ENCODE measurements around the gene DYNC1LI1. TPM values are rescaled to one million over a fixed set of nuclear protein-coding genes. Genes with fewer than 3 reads are reported as not detected.

DYNC1LI1 gene
- total RNA-seq, 1 experiment from 2014 or later, result 56.2 TPM

- Histone ChIP-seq H3K14ac (ENCODE audit: insufficient read depth, low read length) (no peak overlapping the region), H2AK5ac (ENCODE audit: insufficient read length, low read length) (no peak overlapping the region), H3K18ac (ENCODE audit: insufficient read length, low read depth, low read length) (no peak overlapping the region), H3K4me2 (ENCODE audit: insufficient read depth, insufficient read length, low read length) (no peak overlapping the region), H3K79me1 (ENCODE audit: insufficient read depth, low read depth, low read length, poor library complexity, severe bottlenecking) (no peaks in the 10 kb centered on the region), H3K79me2 (ENCODE audit: insufficient read depth, low read length) (no peaks in the 10 kb centered on the region), H3K27me3 (ENCODE audit: insufficient read depth, low read length) (no peaks in the 10 kb centered on the region), H3K4ac (ENCODE audit: low read depth, low read length) (no peak overlapping the region), H3K27ac (ENCODE audit: insufficient read length, low read depth, low read length) (no peak overlapping the region), H3K9me3 (ENCODE audit: control insufficient read depth, low read depth, low read length) (no peaks in the 10 kb centered on the region), H2BK20ac (ENCODE audit: low read depth, low read length, poor library complexity, severe bottlenecking) (no peak overlapping the region), H3T11ph (ENCODE audit: low read length) (no peak overlapping the region), H4K5ac (ENCODE audit: insufficient read length, low read depth, low read length) (no peak overlapping the region), H3K4me1 (ENCODE audit: insufficient read depth, low read length) (no peaks in the 10 kb centered on the region; the same call in 1 of the 2 replicates), H2BK15ac (ENCODE audit: low read depth, low read length) (no peak overlapping the region), H4K91ac (ENCODE audit: insufficient read length, low read depth, low read length) (no peak overlapping the region), H3K23ac (ENCODE audit: insufficient read length, low read depth, low read length) (no peak overlapping the region), H3K56ac (ENCODE audit: insufficient read length, low read depth, low read length) (no peak overlapping the region), H4K20me1 (ENCODE audit: control insufficient read depth, insufficient read depth, insufficient read length) (no peaks in the 10 kb centered on the region), H2AFZ (ENCODE audit: low read length) (no peak overlapping the region), H2BK12ac (ENCODE audit: insufficient read length, low read depth, low read length) (no peak overlapping the region), H3K9ac (ENCODE audit: extremely low read depth, insufficient read length, low read length) (no peak overlapping the region), H2BK120ac (ENCODE audit: low read depth, low read length, poor library complexity, severe bottlenecking) (no peak overlapping the region), H3K23me2 (ENCODE audit: insufficient read length, low read depth, low read length, poor library complexity, severe bottlenecking) (no peaks in the 10 kb centered on the region), H2BK5ac (ENCODE audit: insufficient read length, low read length) (no peak overlapping the region), H4K8ac (replicated peaks; ENCODE audit: insufficient read length, low read depth, low read length) (no peak overlapping the region)
- no peak for TF ChIP-seq CTCF (conservative IDR thresholded peaks at IDR 0.05)
- Mint-ChIP-seq H3K4me3 (no peak overlapping the region), H3K27me3 (ENCODE audit: low read depth) (no peaks in the 10 kb centered on the region; the same call in 1 of the 2 replicates), H3K9me3 (no peaks in the 10 kb centered on the region), H3K4me1 (peaks cover 8 to 10% of the 10 kb centered on the region in 2 experiments), H3K36me3 (ENCODE audit: insufficient read depth in 1 of 3, low read depth in 3 of 3) (no peaks in the 10 kb centered on the region), H3K27ac (no peak overlapping the region)
- WGBS (ENCODE audit: extremely low coverage, insufficient read length, low lambda C conversion rate), result no CpG with 5 or more reads among the region's 4 CpGs
- no peak for DNase-seq
Observed at GRCh38 chr3:32613183-32613582, 42.5 kb upstream of the DYNC1LI1 start.

Data from H9 (cell line).